Measurements from ENCODE around the gene FCGR3B. TPM values are rescaled to one million over a fixed set of nuclear protein-coding genes. Genes with fewer than 3 reads are reported as not detected.
"Not testable (repeated sequence)": the region's sequence is repeated elsewhere in the genome, so short reads cannot be mapped to it uniquely, and the experiment has no call there.

Gene FCGR3B
- total RNA-seq, 4 donors from 2014 or later = 0.26 to 1.1 TPM; not detected in 2

DNA sequence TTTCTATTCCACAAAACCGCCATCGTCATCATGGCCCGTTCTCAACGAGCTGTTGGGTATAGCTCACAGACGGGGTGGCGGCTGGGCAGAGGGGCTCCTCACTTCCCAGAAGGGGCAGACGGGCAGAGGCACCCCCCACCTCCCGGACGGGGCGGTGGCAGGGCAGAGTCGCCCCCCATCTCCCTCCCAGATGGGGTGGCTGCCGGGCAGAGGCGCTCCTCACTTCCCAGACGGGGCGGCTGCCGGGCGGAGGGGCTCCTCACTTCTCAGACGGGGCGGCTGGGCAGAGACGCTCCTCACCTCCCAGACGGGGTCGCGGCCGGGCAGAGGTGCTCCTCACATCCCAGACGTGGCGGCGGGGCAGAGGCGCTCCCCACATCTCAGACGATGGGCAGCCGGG is 14.6 kb downstream of the FCGR3B start:
- intact Hi-C loops (cut with DNase I; ENCODE audit: low total_unique reads); H3K9me3 ChIP-seq; H3K4me3 ChIP-seq; H3K4me1 ChIP-seq; DNase-seq; H3K27ac ChIP-seq; H3K36me3 ChIP-seq; H3K27me3 ChIP-seq: not testable (repeated sequence)

- intact Hi-C loops (cut with DNase I; ENCODE audit: low total_unique reads); H3K4me1 ChIP-seq; H3K9me3 ChIP-seq; H3K27me3 ChIP-seq; H3K36me3 ChIP-seq; DNase-seq: not testable (repeated sequence)
- Histone ChIP-seq H3K4me3 (peak overlapping the region in 1 of 2 donors; percentile 47), H3K27ac (peak overlapping the region; percentile 91)
These were observed 17.8 kb downstream of the FCGR3B start for GRCh38 chr1:161613142-161613514.

DNA sequence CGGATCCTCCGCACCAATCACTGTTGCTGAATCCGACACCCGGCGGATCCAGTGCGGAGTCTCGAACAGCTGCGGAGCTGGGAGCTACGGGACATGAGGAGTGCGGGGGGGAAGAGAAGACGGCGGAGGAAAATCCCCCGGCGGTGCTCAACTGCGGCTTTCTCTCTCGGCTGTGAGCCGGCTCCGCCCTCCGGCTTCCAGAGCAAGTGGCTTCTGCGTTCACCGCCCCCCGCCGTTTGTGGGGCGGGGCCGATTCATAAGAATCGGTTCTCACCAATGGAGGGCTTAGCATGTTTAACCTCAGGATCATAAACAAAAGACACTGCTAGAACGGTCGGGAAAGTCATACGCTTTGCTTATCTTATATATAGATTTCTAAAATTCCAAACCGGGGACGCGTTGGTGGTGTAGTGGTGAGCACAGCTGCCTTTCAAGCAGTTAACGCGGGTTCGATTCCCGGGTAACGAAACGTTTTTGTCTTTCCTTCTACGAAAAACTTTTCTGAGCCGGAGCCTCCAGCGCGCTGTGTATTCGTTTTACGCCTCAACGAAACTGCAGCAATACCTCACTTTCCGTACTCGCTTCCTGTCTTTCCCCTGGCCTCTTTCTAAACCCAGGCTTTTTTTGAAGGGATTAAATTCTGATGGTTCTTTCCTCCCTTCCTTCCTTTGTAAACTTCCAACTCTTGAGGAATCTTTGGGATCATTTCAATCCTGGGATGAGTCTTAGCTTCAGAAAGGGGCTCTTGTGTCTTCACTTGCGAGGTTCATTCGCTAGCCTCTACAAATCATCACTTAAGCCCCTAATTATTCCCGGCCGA is 18.4 kb downstream of the FCGR3B start:
- H3K4me1 ChIP-seq; intact Hi-C loops (cut with DNase I; ENCODE audit: low total_unique reads); H3K36me3 ChIP-seq; H3K27me3 ChIP-seq; H3K9me3 ChIP-seq: not testable (repeated sequence)
- peak in 2 of 4 experiments; percentile 5 to 6 for TF ChIP-seq CTCF (IDR thresholded peaks at IDR 0.05)
- peak in 1 of 2 donors; percentile 29 for TF ChIP-seq POLR2A (IDR thresholded peaks at IDR 0.05)
- DNase-seq = peak; percentile 94 to 95
- Histone ChIP-seq H3K27ac (peak overlapping the region; percentile 91), H3K4me3 (peak overlapping the region; percentile 46 to 47)

DNA sequence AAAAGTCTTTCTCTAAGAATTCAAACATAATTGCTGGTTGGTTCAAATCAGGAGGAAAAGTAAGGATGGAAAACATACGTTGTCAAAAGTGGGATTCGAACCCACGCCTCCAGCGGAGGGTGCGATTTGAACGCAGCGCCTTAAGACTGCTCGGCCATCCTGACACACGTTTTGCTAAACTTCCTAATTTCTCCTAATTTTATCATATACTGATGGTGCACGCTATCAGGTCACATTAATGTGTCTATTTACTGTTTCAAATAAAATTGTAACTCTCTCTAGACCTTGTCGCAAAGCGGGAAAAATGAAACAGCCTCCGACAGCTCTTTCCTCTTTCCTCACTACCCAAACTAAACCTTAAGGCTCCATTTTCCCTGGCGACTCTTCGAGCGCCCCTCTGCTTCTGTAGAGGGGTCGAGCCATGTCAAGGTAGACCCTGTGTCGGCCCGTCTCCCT is 19.1 kb downstream of the FCGR3B start:
- peak overlapping the region; percentile 46 to 47 for H3K4me3 ChIP-seq
- H3K36me3 ChIP-seq; H3K4me1 ChIP-seq; DNase-seq; H3K9me3 ChIP-seq; intact Hi-C loops (cut with DNase I; ENCODE audit: low total_unique reads); H3K27me3 ChIP-seq: not testable (repeated sequence)
- peak overlapping the region; percentile 91 for H3K27ac ChIP-seq

DNA sequence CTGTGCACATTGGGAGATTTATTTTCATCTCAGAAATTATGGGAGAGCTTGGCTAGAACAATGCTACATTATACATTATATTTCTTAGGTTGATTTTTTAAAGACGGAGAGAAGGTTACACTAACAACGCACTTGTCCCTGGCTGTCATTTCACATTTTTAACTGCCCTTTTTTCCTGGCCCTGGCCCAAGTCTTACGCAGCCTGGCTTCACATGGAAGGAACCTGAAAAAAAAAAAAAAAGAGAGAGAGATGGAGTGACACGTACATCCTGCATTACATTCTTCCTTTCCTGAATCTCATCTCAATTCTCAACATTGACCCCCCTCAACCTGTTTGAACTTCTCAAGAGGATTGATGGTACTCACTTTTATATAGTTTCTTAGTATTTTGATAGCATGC is 20.8 kb downstream of the FCGR3B start:
- H3K36me3 ChIP-seq; intact Hi-C loops (cut with DNase I; ENCODE audit: low total_unique reads); H3K4me1 ChIP-seq; H3K27ac ChIP-seq; H3K9me3 ChIP-seq; H3K27me3 ChIP-seq; DNase-seq; H3K4me3 ChIP-seq: not testable (repeated sequence)

DNA sequence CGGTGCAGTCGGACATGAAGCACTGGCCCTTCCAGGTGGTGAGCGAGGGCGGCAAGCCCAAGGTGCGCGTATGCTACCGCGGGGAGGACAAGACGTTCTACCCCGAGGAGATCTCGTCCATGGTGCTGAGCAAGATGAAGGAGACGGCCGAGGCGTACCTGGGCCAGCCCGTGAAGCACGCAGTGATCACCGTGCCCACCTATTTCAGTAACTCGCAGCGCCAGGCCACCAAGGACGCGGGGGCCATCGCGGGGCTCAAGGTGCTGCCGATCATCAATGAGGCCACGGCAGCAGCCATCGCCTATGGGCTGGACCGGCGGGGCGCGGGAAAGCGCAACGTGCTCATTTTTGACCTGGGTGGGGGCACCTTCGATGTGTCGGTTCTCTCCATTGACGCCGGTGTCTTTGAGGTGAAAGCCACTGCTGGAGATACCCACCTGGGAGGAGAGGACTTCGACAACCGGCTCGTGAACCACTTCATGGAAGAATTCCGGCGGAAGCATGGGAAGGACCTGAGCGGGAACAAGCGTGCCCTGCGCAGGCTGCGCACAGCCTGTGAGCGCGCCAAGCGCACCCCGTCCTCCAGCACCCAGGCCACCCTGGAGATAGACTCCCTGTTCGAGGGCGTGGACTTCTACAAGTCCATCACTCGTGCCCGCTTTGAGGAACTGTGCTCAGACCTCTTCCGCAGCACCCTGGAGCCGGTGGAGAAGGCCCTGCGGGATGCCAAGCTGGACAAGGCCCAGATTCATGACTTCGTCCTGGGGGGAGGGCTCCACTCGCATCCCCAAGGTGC is 24.2 kb downstream of the FCGR3B start:
- H3K36me3 ChIP-seq; DNase-seq; H3K27me3 ChIP-seq; H3K27ac ChIP-seq; H3K9me3 ChIP-seq; H3K4me1 ChIP-seq; H3K4me3 ChIP-seq; intact Hi-C loops (cut with DNase I; ENCODE audit: low total_unique reads): not testable (repeated sequence)

- H3K27ac ChIP-seq; H3K36me3 ChIP-seq; H3K4me1 ChIP-seq; H3K9me3 ChIP-seq; H3K4me3 ChIP-seq; intact Hi-C loops (cut with DNase I; ENCODE audit: low total_unique reads); H3K27me3 ChIP-seq: not testable (repeated sequence)
- DNase-seq = peak in 1 of 2 donors; percentile 66
These were observed 25.0 kb downstream of the FCGR3B start for GRCh38 chr1:161605762-161606540.

DNA sequence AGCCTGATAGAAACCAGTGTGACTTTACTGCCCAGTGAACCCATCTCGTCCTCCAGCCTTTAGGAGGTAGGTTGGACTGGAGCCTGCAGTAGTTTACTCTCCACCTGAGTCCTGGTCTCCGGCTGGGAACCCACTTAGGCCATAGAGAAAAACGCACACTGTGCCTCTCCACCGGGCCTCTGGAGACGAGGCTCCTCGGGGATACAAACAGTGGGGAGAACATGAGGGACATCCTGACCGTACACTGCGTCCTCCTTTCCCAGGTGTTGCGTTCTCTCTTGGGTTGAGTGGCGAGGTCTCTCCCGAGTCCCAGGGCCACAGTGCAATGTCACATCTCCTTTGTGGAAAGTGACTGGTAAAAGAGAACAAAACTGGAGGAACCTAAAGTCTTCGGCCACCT is 26.0 kb downstream of the FCGR3B start:
- H3K36me3 ChIP-seq; H3K9me3 ChIP-seq; intact Hi-C loops (cut with DNase I; ENCODE audit: low total_unique reads); DNase-seq; H3K27ac ChIP-seq; H3K27me3 ChIP-seq; H3K4me1 ChIP-seq; H3K4me3 ChIP-seq: not testable (repeated sequence)

DNA sequence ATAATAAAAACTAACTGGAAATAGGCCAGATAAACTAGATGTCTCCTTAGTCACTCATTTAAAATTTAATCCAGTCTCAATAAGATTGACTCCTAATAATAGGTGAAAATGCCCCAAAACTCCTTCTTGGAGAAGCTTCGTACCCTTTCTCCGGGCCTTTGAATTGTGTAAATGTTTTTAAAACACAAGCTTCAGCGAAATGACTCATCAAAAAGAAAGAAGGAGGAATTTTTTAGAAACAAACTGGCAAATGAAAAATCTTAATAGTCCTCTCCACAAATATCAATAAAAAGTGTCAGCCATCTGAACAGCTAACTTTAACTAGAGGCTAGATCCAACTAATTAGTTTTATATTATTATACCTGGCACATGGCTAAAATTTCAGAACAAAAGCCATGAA is 33.9 kb downstream of the FCGR3B start:
- H3K4me3 ChIP-seq; intact Hi-C loops (cut with DNase I; ENCODE audit: low total_unique reads); H3K9me3 ChIP-seq; H3K4me1 ChIP-seq; H3K36me3 ChIP-seq; DNase-seq; H3K27me3 ChIP-seq; H3K27ac ChIP-seq: not testable (repeated sequence)

- H3K27ac ChIP-seq; H3K4me3 ChIP-seq; H3K36me3 ChIP-seq; H3K9me3 ChIP-seq; H3K4me1 ChIP-seq; intact Hi-C loops (cut with DNase I; ENCODE audit: low total_unique reads); H3K27me3 ChIP-seq; DNase-seq: not testable (repeated sequence)
These were observed 35.4 kb downstream of the FCGR3B start for GRCh38 chr1:161595583-161595982.

DNA sequence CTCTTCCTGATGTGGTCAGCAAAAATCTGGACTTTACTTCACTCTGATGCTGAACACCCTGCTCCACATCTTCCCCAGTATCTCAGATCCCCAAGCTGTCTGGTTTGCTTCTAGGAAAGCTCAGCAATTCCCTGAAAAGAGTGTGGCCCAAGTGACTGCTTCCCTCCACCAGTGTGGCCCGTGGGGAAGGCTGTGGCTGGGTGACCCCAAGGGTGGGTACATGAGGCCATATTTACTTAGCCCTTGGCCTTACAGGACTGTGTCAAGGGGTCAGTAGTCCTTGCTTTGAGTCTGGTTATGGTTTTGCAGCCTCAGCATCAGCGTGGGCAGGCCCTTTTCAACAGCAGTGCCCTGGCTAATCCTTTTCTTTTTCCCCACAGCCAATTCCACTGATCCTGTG is 35.8 kb downstream of the FCGR3B start:
- H3K4me3 ChIP-seq; H3K27me3 ChIP-seq; intact Hi-C loops (cut with DNase I; ENCODE audit: low total_unique reads); H3K9me3 ChIP-seq; H3K4me1 ChIP-seq; DNase-seq; H3K27ac ChIP-seq; H3K36me3 ChIP-seq: not testable (repeated sequence)

Data from uterus (tissue), 4 donors.